ENCODE data around the gene PKN1.

PKN1 gene

DNA sequence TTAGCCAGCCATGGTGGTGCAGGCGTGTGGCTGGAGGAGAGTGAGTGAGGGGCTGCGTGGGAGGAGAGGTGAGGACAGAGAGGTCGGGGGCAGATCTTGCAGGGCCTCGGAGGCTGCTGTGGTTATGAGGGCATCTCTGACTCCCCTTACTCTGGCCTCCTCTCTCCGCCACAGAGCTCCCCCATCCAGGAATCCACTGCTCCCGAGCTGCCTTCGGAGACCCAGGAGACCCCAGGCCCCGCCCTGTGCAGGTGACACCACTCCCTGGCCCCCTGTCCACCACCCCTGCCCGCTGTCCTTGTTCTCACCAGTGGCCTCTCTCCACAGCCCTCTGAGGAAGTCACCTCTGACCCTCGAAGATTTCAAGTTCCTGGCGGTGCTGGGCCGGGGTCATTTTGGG, 34.3 kb downstream of the PKN1 start:
- DNase-seq = no peak

- no peak for DNase-seq
Observed at GRCh38 chr19:14467816-14468215, 34.7 kb downstream of the PKN1 start.

- DNase-seq = no peak
Observed at GRCh38 chr19:14470031-14470876, 37.1 kb downstream of the PKN1 start.

- DNase-seq = no peak
Observed at GRCh38 chr19:14471436-14472187, 38.5 kb downstream of the PKN1 start.

- peak; percentile 72 for DNase-seq
Observed at GRCh38 chr19:14472202-14472938, 39.3 kb downstream of the PKN1 start.

DNA sequence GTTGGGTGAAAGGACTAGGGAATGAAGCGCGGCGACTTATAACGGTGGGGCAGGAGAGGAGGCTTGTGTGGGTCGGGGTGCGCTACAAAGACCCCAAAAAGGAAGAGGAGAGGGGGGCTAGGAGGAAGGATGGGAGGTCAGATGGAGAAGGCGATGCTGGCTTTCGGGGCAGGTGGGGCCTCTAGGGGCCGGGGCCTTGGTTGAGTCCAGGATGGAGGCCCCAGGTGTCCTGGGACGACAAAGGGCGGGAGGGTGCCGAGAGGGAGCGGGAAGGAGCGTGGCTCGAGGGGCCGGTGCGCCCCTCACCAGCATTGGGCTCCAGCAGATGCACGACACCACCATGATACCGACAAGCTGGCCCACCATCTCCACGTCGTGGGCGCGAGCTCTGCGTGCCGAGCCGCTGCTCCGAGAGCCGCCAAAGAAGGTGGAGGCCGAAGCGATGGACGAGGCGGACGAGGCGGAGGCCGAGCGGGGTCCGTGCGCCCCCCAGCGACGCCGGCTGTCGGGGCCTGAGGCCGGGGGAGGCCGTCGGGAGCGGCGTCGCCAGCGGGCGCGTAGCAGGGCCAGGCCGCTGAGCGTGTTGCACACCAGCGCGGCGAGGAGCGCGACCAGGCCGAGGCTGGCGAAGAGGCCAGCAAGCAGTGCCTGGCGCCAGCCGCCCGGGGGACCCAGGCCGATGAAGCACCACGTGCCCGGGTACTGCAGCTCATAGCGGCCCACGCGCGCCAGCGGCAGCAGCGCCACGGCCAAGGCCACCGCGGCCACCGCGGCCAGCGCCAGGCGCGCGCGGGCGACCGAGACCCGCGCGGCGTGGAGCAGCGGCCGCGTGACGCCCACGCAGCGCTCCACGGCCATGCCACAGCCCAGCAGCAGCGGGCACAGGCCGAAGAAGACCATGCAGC, 40.2 kb downstream of the PKN1 start:
- no peak for DNase-seq

GRCh38 chr19:14473978-14474578, 41.0 kb downstream of the PKN1 start:
- no peak for DNase-seq

- no peak for DNase-seq
Observed at GRCh38 chr19:14474827-14475226, 41.7 kb downstream of the PKN1 start.

- no peak for DNase-seq
Observed at GRCh38 chr19:14475251-14476073, 42.4 kb downstream of the PKN1 start, which contains the start of gene PTGER1. TSS of gene PTGER1 (minus strand) at chr19:14475354. CDS start at chr19:14474320, 1,034 bp downstream.

GRCh38 chr19:14476327-14476672, 43.2 kb downstream of the PKN1 start:
- no peak for DNase-seq

DNA sequence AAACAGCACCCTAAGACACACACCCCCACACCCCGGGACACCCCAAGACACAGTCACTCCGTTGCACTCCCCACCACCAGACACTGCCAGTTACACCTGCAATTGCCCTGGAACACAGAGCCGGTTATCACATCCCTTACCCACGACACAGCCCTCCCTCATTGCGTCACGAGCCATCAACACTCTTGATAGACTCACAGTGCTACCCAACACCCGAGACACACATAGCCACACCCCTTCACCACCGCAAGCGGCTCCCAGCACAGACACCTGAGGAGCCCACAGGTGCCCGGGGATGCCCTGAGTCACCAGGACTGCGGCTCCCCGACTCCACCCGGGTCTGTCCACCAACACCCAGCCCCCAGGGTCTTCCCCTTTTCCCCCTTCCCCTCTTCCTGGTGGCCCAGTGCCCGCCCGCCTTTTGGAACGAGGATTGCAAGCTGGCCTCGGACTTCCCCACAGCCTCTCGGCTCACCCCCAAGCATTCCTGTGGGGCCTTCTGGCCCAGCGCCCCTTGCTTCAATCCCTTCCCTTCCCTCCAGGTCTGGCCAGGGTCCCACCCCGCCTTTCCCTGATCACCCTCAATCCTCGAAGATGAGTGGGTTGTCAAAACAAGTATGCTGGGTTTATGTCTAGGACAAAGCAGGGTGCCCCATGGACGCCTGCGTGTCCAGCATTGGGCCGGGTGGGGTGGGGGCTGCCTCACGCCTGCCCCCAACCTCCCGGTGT, 43.7 kb downstream of the PKN1 start:
- peak; percentile 70 for DNase-seq

DNA sequence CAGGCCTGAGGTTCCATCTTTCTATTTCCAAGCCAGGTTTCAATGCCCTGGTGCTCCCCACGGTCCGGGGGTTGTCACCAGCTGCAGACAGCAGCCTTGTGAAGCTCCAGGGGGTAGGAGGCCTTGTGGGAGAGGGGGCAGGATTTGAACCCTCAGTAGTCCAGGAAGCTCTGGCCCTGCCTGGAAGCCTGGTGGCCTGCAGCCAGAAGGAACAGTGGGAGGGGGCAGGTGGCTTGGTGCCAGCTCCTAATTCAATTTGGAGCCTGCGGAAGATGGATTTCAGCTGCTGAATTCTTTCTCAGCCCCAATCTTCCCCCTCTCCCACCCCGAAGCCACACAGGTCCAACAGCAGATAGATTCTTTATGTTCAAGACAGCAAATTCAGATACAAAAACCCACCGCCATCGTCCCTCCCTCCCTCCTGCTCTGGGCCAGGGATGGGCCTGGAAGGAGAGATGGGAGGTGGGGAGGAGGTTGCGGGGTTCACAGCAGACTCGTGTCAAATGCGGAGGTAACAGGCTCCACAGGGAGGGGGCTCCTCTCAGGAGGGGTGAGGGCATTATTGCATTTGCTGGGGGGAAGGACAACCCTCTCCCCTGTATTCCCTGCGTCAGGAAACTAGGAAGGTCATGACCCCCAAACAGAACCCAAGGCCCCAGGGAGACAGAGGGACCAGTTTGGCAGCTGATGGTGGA, 44.5 kb downstream of the PKN1 start:
- no peak for DNase-seq

DNA sequence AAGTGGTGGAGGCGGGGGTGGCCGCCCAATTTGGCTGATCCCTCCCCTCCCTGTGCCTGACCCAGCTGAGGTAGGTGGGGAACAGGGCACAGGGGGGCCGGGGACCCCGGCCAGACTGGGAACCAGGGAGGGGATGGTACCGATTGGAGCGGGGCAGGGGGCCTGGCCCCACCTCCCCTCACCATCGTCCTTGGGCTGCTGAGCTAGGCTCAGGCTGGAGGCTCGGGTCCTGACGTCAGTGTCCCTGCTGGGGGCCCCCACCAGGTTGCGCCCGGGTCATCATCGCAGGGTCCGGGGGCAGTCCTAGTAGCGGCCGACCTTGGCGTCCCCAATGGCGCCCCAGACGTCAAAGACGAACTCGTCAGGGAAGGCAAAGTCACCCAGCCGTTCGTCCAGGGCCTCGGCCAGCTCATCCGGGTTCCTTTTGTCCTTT, 45.0 kb downstream of the PKN1 start:
- no peak for DNase-seq

- no peak for DNase-seq
Observed at GRCh38 chr19:14479309-14479974, 46.3 kb downstream of the PKN1 start.

- peak; percentile 64 for DNase-seq
Observed at GRCh38 chr19:14479975-14480699, 47.0 kb downstream of the PKN1 start.

DNA sequence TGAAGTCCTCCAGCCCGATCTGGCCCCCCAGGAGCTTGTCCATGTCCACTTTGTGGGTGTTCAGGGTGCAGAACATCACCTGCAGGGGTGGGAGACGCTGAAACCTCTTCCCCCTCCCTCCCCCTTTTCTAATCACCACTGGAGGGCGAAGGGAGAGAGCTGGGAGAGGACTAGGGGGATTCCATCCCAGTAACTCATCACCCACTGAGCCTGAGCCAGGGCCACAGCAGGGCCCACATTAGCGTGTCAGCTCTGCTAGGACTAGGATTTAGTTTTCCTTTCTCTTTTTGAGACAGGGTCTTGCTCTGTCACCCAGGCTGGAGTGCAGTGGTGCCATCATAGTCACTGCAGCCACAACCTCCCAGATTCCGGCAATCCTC, 47.6 kb downstream of the PKN1 start:
- DNase-seq = no peak

DNA sequence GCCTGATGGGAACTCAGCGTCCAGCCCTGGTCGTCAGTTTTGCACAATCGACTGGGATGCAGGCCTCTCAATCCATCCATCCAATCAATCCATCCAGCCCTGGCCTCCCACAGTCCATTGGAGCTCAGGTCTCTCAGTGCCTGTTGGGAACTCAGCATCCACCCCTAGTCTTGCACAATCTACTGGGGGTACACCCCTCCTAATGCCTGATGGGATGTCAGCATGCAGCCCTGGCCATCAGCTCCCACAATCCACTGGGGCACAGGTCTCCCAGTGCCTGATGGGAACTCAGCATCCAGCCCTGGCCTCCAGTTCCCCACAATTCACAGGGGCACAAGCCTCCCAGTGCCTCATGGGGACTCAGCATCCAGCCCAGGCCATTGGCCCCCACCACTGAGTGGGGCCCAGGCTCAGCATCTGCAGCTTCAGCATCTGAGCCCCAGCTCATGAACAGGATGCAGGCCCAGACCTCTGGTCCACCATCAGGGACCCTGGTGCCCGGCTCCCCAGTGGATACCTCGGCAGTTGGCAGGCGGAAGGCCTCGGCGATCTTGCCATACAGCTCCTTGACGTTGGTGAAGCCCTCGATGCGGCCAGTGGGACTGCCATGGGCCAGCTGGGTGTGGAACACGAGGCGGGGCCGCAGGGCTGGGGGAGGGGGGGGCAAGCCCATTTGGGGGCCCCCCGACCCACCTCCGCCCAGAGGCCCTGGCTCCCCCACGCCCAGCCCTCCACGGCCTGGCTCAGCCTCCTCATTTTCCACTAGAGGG, 49.3 kb downstream of the PKN1 start:
- DNase-seq = no peak
